Muscle layer of colon (tissue), 2 donors: ENCODE data around the gene CMAS.
A peak's percentile ranks its signal among the peaks of the same experiment; 100 is the strongest.
"Not testable (repeated sequence)": the region's sequence is repeated elsewhere in the genome, so short reads cannot be mapped to it uniquely, and the experiment has no call there.

Experiments used
- H3K27ac ChIP-seq: one replicate; pipeline ENCODE4 v1.7.0; 2013; ENCODE audit warnings: low read depth, mild to moderate bottlenecking, low read length, moderate library complexity
- H3K27me3 ChIP-seq, 2 donors: one replicate each; pipeline ENCODE4 v1.7.0; 2013; ENCODE audit warnings: low read length in 2 of 2, mild to moderate bottlenecking in 2 of 2; ENCODE audit not compliant: insufficient read depth in 2 of 2, control insufficient read depth in 1 of 2
- H3K36me3 ChIP-seq: one replicate; pipeline ENCODE4 v1.7.0; 2013; ENCODE audit warnings: mild to moderate bottlenecking, low read length; ENCODE audit not compliant: insufficient read depth
- H3K4me1 ChIP-seq: one replicate; pipeline ENCODE4 v1.7.0; 2013; ENCODE audit warnings: mild to moderate bottlenecking, low read length; ENCODE audit not compliant: insufficient read depth
- H3K4me3 ChIP-seq, 2 donors: one replicate each; pipeline ENCODE4 v1.7.0; 2013; ENCODE audit warnings: low read length in 2 of 2, low read depth in 1 of 2, mild to moderate bottlenecking in 1 of 2, moderate library complexity in 1 of 2
- H3K9ac ChIP-seq: one replicate; pipeline ENCODE4 v1.7.0; 2013; ENCODE audit warnings: low read length
- H3K9me3 ChIP-seq: one replicate; pipeline ENCODE4 v1.7.0; 2013; ENCODE audit warnings: mild to moderate bottlenecking, low read length
- donor health status: abdominal sarcoma.
- donor health status: Adenocarcinoma of cecum.

CMAS gene

DNA sequence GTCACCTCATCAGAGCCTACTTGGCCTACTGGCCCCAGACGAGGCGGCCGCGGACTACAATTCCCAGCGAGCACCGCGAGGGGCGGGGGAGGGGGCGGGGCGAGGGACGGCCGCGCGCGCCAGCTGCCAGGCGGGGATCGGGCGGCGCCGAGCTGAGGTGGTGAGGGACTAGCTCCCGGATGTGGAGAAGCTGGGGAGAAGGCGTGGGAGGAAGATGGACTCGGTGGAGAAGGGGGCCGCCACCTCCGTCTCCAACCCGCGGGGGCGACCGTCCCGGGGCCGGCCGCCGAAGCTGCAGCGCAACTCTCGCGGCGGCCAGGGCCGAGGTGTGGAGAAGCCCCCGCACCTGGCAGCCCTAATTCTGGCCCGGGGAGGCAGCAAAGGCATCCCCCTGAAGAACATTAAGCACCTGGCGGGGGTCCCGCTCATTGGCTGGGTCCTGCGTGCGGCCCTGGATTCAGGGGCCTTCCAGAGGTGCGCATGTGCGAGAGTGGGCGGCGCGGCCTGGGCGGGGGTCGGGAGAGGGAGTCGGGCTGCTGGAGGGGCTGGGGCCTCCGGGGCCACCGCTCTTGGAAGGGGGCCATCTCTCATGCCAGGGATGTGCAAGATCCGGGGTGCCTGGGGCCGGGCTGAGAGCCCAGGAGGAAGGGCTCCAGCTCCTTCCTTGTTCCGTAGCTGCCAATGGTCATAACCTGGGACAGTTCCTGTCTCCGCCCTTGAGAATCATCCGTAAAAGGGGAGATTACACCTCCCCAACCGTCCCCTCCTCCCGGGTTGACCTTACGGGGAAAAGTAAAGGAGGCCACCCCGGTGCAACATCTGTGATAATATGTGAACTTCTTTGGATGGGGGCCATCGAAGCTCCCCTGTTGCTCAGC is at the start of gene CMAS:
Gene CMAS (plus strand): TSS at position 129 of the 878 bp plus-strand sequence. CDS start 86 bp downstream, at position 215.
- H3K9ac ChIP-seq: peak within 1 kb of the TSS; percentile 46
- H3K27me3 ChIP-seq: no peaks in the 10 kb centered on the region
- H3K36me3 ChIP-seq: no peaks in the 10 kb centered on the region
- H3K27ac ChIP-seq: peak within 1 kb of the TSS; percentile 93
- peak within 1 kb of the TSS; percentile 76 to 99 for H3K4me3 ChIP-seq
- H3K4me1 ChIP-seq: peaks cover 25% of the 10 kb centered on the region
- H3K9me3 ChIP-seq: no peaks in the 10 kb centered on the region

DNA sequence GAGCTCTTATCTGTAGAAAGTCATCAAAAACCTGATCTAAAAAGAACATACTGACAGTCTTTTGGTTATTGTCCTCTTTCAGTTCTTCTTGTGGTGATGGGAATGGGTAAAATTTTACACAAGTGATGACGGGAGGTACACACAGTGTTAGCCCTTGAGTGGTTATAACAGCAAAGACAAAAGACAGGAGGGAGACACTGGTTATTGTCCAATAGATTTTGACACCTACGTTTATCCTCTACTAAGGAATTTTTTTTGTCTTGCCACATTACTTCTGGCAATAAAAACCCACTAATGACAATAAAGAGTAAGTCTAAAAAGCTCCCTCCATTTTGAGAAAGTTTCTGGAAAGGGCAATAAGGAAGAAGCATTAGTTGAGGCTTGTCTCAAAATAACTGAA is 47.7 kb upstream of the CMAS start:
- Histone ChIP-seq H3K36me3 (no peaks in the 10 kb centered on the region), H3K4me3 (no peak overlapping the region), H3K9me3 (no peaks in the 10 kb centered on the region), H3K4me1 (no peaks in the 10 kb centered on the region), H3K27me3 (no peaks in the 10 kb centered on the region), H3K27ac (no peak overlapping the region), H3K9ac (no peak overlapping the region)

DNA sequence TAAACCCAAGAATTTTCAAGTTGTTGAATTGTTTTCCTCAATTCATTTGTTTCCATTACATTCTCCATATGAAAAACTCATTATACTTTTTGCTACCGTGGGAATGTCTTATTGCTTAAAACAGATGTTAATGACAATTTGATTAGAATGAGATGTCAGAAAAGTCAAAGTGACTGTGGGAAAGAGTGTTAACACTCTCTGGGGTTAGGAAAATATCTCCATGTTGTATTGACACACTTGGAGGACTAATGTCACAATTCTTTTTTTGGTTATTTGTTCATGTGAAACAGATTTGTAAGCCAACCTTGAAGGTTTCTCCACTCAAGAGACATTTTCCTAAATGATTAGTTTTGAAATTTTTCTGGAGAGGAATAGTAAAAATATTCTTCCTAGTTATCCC is 47.2 kb upstream of the CMAS start:
- Histone ChIP-seq H3K9ac (no peak overlapping the region), H3K27ac (no peak overlapping the region), H3K27me3 (no peaks in the 10 kb centered on the region), H3K9me3 (no peaks in the 10 kb centered on the region), H3K4me1 (no peaks in the 10 kb centered on the region), H3K4me3 (no peak overlapping the region), H3K36me3 (no peaks in the 10 kb centered on the region)

DNA sequence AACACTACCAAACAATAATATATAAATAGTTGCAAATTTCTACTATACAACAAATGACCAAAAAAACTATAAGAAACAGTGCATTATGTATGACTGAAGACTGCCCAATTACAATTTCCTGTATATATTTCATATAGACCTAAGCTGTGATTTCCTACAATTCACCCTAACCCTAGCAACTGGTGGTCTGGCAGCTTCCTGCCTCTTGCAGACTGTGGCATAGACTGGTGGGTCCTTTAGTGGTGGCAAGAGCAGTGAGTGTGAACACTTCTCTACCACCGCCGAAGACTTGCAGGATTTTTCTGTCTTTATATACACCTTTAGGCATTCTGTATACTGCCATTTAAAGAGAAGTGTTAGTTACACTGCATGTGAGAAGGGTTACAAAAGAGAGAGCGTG is 43.6 kb upstream of the CMAS start:
- H3K9me3 ChIP-seq: no peaks in the 10 kb centered on the region
- H3K27ac ChIP-seq: no peak overlapping the region
- no peak overlapping the region for H3K4me3 ChIP-seq
- H3K27me3 ChIP-seq: no peaks in the 10 kb centered on the region
- no peaks in the 10 kb centered on the region for H3K36me3 ChIP-seq
- H3K4me1 ChIP-seq: no peaks in the 10 kb centered on the region
- H3K9ac ChIP-seq: no peak overlapping the region

DNA sequence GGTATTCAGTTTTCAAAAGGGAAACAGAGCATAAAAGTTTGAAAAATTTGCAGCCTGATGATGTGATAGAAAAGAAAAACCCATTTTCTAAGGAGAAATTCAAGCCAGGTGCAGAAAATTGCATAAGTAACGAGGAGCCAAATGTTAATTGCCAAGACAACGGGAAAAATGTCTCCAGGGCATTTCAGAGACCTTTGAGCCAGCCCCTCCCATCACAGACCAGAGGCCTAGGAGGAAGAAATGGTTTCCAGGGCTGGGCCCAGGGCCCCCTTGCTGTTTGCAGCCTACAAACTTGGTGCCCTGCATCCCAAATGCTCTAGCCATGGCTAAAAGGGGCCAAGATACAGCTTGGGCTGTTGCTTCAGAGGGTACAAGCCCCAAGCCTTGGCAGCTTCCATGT is 38.2 kb upstream of the CMAS start:
- H3K4me1 ChIP-seq, H3K36me3 ChIP-seq, H3K9me3 ChIP-seq, H3K4me3 ChIP-seq, H3K9ac ChIP-seq, H3K27me3 ChIP-seq, H3K27ac ChIP-seq: not testable (repeated sequence)

DNA sequence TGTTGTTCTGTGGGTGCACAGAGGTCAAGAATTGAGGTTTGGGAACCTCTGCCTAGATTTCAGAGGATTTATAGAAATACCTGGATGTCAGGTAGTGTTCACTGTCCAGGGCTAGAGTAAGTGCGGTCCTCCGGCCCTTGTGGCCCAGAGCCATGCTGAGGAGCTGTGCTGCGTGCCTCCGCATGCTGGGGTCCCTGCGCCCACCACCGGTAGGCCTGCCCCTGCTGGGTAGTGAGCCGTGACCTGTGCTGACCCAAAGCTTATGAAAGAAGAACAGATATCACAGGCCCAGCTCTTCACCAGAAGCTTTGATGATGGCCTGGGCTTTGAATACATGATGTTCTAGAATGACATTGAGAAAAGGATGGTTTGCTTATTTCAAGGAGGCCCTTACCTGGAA is 37.8 kb upstream of the CMAS start:
- Histone ChIP-seq H3K36me3 (no peaks in the 10 kb centered on the region), H3K27ac (no peak overlapping the region), H3K27me3 (no peaks in the 10 kb centered on the region), H3K4me3 (no peak overlapping the region), H3K4me1 (no peaks in the 10 kb centered on the region), H3K9ac (no peak overlapping the region), H3K9me3 (no peaks in the 10 kb centered on the region)

DNA sequence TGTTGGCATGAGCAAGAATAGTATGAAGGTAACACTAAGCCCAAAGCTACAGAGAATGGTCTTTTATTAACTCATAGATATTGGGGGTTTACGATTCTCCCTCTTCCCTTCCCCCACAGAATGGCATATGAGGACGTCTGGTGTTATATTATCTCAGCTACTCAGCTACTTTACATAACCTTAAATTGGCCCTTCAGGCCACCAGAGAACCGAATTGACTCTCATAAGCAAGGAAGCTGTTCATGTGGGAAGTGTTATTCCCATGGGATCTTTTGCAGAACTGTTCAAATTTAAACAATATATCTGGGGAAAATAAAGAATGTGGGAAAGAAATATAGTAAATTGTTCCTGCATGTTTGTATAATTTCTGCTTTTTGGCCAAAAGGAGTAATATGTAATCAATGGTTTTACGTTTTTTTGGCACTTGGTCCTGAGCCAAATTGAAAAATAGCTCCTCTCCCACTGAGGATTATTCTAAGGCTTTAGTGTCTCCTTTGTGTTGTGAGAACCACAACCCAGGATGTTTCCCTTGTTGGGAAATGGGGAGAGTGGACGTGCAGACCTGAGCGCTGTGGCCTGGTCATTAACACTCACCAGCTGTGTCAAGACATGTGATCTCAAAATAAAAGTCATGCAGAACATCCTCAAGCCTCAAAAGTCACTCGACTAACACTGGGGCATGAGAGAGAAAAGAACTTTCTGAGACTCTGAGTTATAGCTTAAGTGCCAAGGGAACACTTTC is 31.8 kb upstream of the CMAS start:
- Histone ChIP-seq H3K9ac (no peak overlapping the region), H3K27ac (no peak overlapping the region), H3K27me3 (no peaks in the 10 kb centered on the region), H3K4me3 (no peak overlapping the region), H3K36me3 (no peaks in the 10 kb centered on the region), H3K4me1 (no peaks in the 10 kb centered on the region), H3K9me3 (no peaks in the 10 kb centered on the region)

DNA sequence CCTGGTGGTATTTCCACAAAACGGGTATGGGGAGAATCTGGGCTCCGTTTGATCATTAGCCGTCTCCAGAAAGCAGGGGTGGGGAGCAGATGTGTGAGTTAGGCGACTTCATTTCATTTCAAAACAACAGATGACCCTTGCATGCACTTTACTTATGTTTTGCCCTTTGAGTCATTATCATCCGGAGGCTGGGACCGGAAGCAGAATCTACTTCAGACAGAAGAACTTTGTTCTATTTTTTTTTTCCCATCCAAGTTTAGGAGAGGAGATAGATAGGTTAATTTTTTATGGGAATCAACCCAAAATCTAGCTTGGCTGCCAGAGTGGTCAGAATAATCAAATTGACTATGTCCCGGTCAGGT is 31.3 kb upstream of the CMAS start:
- Histone ChIP-seq H3K9me3 (no peaks in the 10 kb centered on the region), H3K36me3 (no peaks in the 10 kb centered on the region), H3K9ac (no peak overlapping the region), H3K4me1 (no peaks in the 10 kb centered on the region), H3K4me3 (no peak overlapping the region), H3K27me3 (no peaks in the 10 kb centered on the region), H3K27ac (no peak overlapping the region)

DNA sequence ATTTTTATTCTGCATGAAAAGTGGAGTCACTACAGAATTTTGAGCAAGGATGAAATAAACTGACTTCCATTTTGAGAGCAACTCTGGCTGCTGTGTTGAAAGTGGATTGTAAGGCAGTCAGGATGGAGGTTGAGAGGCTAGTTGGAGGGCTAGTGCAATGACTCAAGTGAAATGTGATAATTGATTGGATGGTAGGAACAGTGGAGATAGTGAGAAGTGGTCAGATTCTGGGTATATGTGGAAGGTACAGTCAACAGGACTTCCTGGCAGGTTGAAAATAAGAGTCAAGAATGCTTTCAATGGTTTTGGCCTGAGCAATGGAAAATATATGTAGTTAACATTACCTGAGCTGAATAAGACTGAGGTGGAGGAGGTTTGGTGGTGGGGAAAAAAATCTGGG is 29.0 kb upstream of the CMAS start:
- no peak overlapping the region for H3K9ac ChIP-seq
- H3K4me1 ChIP-seq: no peaks in the 10 kb centered on the region
- H3K27ac ChIP-seq: no peak overlapping the region
- no peaks in the 10 kb centered on the region for H3K27me3 ChIP-seq
- no peaks in the 10 kb centered on the region for H3K36me3 ChIP-seq
- H3K4me3 ChIP-seq: no peak overlapping the region
- no peaks in the 10 kb centered on the region for H3K9me3 ChIP-seq

DNA sequence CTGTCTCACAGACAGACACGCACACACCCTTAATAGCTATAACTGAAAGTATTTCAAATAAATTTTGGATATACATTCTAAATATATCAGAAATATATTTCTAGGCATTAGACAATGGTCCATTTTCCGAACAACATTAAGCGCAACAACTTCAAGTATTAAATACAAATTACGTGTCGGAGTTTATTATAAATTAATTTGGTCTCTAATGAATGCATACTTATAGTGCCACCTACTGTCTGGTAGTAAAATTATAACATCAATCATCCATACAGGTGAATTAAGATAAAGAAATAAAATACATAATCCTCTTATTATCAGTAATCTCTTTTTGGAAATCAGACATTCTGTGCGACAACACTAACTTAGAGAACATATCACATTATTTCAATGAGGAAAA is 27.2 kb upstream of the CMAS start:
- Histone ChIP-seq H3K27ac (no peak overlapping the region), H3K4me3 (no peak overlapping the region), H3K9me3 (no peaks in the 10 kb centered on the region), H3K9ac (no peak overlapping the region), H3K36me3 (no peaks in the 10 kb centered on the region), H3K27me3 (no peaks in the 10 kb centered on the region), H3K4me1 (no peaks in the 10 kb centered on the region)

DNA sequence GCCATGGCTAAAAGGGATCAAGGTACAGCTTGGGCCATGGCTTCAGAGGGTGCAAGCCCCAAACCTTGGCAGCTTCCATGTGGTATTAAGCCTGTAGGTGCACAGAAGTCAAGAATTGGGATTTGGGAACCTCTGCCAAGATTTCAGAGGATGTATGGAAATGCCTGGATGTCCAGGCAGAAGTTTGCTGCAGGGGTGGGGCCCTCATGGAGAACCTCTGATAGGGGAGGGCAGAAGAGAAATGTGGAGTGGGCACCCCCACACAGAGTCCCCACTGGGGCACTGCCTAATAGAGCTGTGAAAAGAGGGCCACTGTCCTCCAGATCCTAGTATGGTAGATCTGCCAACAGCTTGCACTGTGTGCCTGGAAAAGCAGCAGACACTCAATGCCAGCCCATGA is 22.5 kb upstream of the CMAS start:
- not testable (repeated sequence) for H3K9me3 ChIP-seq, H3K4me3 ChIP-seq, H3K27ac ChIP-seq, H3K4me1 ChIP-seq, H3K9ac ChIP-seq, H3K36me3 ChIP-seq, H3K27me3 ChIP-seq

DNA sequence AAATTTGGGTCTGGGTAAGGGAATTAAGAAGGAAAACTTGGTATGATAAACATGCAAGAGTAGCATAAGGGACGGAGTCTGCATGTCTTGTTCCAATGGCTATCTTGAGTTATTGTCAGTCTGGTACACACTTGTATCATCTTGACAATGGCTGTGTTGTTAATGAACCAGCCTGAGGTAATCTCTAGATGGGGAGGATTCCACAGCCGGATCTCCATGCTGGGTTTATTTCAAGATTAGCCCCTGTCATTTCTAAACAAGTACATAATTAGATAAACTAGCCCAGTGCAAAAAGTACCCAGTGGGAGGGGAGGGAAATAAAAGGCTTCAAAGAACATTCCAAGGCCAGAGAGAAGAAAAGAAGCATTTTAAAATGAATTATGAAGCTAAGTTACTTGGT is 16.5 kb upstream of the CMAS start:
- no peaks in the 10 kb centered on the region for H3K4me1 ChIP-seq
- H3K27ac ChIP-seq: no peak overlapping the region
- H3K9ac ChIP-seq: no peak overlapping the region
- H3K9me3 ChIP-seq: no peaks in the 10 kb centered on the region
- no peak overlapping the region for H3K4me3 ChIP-seq
- no peaks in the 10 kb centered on the region for H3K27me3 ChIP-seq
- H3K36me3 ChIP-seq: no peaks in the 10 kb centered on the region
